Measurements from ENCODE around the gene IL10RA. TPM values are rescaled to one million over a fixed set of nuclear protein-coding genes. Genes with fewer than 3 reads are reported as not detected.

Gene IL10RA
- total and polyA plus RNA-seq, 9 of the 15 experiments (the other 6 are each of a cell fraction or from before 2014, with no cell fraction given), result 0.17 to 17.3 (median 2.9) TPM

DNA sequence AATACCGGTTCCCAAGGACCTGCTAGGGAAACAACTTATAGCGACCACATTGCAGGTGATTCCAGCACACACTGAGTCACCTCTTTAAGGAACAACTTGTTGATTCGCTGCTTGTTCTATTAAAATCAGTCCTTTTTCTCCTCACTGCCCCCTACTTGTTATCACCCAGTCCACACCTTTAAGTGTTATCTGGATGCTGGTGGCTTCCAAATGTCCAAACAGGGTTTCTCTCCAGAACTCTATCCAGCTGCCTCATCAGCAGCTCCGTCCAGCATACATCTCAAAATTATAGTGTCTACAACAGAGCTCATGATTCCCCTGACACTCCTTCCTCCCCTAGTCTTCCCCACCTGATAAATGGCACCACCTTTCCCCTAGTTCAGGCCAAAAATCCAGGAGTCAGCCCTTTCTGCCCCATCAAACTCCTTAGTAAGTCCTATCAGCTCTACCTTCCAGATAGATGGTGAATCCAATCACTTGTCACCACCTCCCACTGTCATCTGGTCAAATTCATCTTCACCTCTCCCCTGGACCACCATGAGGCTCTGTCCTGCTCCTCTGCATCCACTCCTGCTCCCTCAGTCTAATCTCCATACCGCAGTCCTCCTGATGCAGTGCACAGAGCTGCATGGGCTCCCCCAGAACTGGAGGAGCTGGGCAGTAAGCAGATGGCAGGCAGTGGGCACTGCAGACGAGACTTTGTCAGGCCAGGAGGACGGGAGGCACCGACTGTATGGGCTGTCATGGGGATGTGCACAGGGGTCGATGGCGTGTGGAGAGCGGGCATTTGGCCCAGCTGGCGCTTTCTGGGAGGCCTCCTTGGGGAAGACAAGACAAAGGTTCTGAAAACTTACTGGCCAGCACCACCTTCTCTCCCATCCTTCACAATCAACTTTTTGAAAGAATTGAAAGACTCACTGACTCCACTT, 19.3 kb downstream of the IL10RA start (continued):
- TF ChIP-seq, protein P1, sequence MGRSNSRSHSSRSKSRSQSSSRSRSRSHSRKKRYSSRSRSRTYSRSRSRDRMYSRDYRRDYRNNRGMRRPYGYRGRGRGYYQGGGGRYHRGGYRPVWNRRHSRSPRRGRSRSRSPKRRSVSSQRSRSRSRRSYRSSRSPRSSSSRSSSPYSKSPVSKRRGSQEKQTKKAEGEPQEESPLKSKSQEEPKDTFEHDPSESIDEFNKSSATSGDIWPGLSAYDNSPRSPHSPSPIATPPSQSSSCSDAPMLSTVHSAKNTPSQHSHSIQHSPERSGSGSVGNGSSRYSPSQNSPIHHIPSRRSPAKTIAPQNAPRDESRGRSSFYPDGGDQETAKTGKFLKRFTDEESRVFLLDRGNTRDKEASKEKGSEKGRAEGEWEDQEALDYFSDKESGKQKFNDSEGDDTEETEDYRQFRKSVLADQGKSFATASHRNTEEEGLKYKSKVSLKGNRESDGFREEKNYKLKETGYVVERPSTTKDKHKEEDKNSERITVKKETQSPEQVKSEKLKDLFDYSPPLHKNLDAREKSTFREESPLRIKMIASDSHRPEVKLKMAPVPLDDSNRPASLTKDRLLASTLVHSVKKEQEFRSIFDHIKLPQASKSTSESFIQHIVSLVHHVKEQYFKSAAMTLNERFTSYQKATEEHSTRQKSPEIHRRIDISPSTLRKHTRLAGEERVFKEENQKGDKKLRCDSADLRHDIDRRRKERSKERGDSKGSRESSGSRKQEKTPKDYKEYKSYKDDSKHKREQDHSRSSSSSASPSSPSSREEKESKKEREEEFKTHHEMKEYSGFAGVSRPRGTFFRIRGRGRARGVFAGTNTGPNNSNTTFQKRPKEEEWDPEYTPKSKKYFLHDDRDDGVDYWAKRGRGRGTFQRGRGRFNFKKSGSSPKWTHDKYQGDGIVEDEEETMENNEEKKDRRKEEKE (IDR thresholded peaks at IDR 0.05; ENCODE audit: borderline replicate concordance in 1 of 2, control insufficient read depth in 1 of 2, low read depth in 2 of 2, low read length in 1 of 2), result no peak
- TF ChIP-seq, protein P2, sequence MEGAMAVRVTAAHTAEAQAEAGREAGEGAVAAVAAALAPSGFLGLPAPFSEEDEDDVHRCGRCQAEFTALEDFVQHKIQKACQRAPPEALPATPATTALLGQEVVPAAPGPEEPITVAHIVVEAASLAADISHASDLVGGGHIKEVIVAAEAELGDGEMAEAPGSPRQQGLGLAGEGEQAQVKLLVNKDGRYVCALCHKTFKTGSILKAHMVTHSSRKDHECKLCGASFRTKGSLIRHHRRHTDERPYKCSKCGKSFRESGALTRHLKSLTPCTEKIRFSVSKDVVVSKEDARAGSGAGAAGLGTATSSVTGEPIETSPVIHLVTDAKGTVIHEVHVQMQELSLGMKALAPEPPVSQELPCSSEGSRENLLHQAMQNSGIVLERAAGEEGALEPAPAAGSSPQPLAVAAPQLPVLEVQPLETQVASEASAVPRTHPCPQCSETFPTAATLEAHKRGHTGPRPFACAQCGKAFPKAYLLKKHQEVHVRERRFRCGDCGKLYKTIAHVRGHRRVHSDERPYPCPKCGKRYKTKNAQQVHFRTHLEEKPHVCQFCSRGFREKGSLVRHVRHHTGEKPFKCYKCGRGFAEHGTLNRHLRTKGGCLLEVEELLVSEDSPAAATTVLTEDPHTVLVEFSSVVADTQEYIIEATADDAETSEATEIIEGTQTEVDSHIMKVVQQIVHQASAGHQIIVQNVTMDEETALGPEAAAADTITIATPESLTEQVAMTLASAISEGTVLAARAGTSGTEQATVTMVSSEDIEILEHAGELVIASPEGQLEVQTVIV (CRISPR knock-in tag; IDR thresholded peaks at IDR 0.05; ENCODE audit: borderline replicate concordance), result no peak
- TF ChIP-seq ZNF444 (CRISPR knock-in tag; IDR thresholded peaks at IDR 0.05) (no peak), CXXC5 (CRISPR knock-in tag; IDR thresholded peaks at IDR 0.05) (0 out of 2 replicates have a peak, but pooled peaks have one; percentile 35), CC2D1A (IDR thresholded peaks at IDR 0.05) (0 out of 2 replicates have a peak, but pooled peaks have one; percentile 22), ARID1B (IDR thresholded peaks at IDR 0.05) (peak; percentile 90), ZNF436 (CRISPR knock-in tag; IDR thresholded peaks at IDR 0.05) (no peak), ZNF224 (CRISPR knock-in tag; IDR thresholded peaks at IDR 0.05) (no peak), BRF1 (IDR thresholded peaks at IDR 0.05; ENCODE audit: borderline replicate concordance, extremely low read depth, insufficient read length) (no peak), FOXM1 (IDR thresholded peaks at IDR 0.05; ENCODE audit: low read depth) (peak; percentile 48; the same call in 1 of the 2 replicates), FOXM1 (CRISPR knock-in tag; IDR thresholded peaks at IDR 0.05; ENCODE audit: low read depth) (no peak), U2AF2 (optimal IDR thresholded peaks at IDR 0.05; ENCODE audit: low read depth, low read length) (no peak)
- TF ChIP-seq, protein P3, sequence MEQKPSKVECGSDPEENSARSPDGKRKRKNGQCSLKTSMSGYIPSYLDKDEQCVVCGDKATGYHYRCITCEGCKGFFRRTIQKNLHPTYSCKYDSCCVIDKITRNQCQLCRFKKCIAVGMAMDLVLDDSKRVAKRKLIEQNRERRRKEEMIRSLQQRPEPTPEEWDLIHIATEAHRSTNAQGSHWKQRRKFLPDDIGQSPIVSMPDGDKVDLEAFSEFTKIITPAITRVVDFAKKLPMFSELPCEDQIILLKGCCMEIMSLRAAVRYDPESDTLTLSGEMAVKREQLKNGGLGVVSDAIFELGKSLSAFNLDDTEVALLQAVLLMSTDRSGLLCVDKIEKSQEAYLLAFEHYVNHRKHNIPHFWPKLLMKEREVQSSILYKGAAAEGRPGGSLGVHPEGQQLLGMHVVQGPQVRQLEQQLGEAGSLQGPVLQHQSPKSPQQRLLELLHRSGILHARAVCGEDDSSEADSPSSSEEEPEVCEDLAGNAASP (IDR thresholded peaks at IDR 0.05), result no peak
- TF ChIP-seq, protein P4, sequence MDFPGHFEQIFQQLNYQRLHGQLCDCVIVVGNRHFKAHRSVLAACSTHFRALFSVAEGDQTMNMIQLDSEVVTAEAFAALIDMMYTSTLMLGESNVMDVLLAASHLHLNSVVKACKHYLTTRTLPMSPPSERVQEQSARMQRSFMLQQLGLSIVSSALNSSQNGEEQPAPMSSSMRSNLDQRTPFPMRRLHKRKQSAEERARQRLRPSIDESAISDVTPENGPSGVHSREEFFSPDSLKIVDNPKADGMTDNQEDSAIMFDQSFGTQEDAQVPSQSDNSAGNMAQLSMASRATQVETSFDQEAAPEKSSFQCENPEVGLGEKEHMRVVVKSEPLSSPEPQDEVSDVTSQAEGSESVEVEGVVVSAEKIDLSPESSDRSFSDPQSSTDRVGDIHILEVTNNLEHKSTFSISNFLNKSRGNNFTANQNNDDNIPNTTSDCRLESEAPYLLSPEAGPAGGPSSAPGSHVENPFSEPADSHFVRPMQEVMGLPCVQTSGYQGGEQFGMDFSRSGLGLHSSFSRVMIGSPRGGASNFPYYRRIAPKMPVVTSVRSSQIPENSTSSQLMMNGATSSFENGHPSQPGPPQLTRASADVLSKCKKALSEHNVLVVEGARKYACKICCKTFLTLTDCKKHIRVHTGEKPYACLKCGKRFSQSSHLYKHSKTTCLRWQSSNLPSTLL (IDR thresholded peaks at IDR 0.05), result no peak
- TF ChIP-seq, protein P5, sequence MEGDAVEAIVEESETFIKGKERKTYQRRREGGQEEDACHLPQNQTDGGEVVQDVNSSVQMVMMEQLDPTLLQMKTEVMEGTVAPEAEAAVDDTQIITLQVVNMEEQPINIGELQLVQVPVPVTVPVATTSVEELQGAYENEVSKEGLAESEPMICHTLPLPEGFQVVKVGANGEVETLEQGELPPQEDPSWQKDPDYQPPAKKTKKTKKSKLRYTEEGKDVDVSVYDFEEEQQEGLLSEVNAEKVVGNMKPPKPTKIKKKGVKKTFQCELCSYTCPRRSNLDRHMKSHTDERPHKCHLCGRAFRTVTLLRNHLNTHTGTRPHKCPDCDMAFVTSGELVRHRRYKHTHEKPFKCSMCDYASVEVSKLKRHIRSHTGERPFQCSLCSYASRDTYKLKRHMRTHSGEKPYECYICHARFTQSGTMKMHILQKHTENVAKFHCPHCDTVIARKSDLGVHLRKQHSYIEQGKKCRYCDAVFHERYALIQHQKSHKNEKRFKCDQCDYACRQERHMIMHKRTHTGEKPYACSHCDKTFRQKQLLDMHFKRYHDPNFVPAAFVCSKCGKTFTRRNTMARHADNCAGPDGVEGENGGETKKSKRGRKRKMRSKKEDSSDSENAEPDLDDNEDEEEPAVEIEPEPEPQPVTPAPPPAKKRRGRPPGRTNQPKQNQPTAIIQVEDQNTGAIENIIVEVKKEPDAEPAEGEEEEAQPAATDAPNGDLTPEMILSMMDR (IDR thresholded peaks at IDR 0.05 in 2 of 3, conservative IDR thresholded peaks at IDR 0.05 in 1 of 3; ENCODE audit: insufficient read depth in 2 of 3, low read depth in 1 of 3, low read length in 3 of 3), result peak in 2 of 3 experiments; percentile 36 to 37; a peak in 3 of 6 replicates
